Loucy (cell line): ENCODE measurements around the gene HBB.

Experiments
- H2AFZ ChIP-seq: fragments of 200-600 bp; sonication (generic); 2 replicates; pipeline ENCODE4 v1.6.0; 2016; ENCODE audit warnings: antibody characterized with exemption, mild to moderate bottlenecking, low read length, moderate library complexity
- H3F3A ChIP-seq: fragments of 200-600 bp; 2 replicates; pipeline ENCODE4 v1.6.0; 2016; ENCODE audit warnings: antibody characterized with exemption, low read depth, mild to moderate bottlenecking
- H3K27me3 ChIP-seq: fragments of 200-600 bp; sonication (generic); 2 replicates; pipeline ENCODE4 v1.6.1; 2014; ENCODE audit warnings: low read length, mild to moderate bottlenecking; ENCODE audit not compliant: insufficient read depth, poor library complexity, severe bottlenecking
- H3K36me3 ChIP-seq: fragments of 200-600 bp; sonication (generic); 2 replicates; pipeline ENCODE4 v1.6.1; 2016; ENCODE audit warnings: low read length; ENCODE audit not compliant: insufficient read depth
- H3K4me1 ChIP-seq: fragments of 200-600 bp; sonication (generic); 2 replicates; pipeline ENCODE4 v1.5.1; 2014; ENCODE audit warnings: low read length, mild to moderate bottlenecking; ENCODE audit not compliant: insufficient read depth, poor library complexity, severe bottlenecking
- H3K4me2 ChIP-seq: fragments of 200-600 bp; sonication (generic); 2 replicates; pipeline ENCODE4 v1.6.0; 2014; ENCODE audit warnings: antibody characterized with exemption, low read length, low read depth, mild to moderate bottlenecking; ENCODE audit not compliant: poor library complexity, severe bottlenecking
- H3K4me3 ChIP-seq: fragments of 200-600 bp; sonication (generic); 2 replicates; pipeline ENCODE4 v1.5.1; 2014; ENCODE audit warnings: low read length, mild to moderate bottlenecking, mixed read lengths; ENCODE audit not compliant: poor library complexity, severe bottlenecking
- H3K79me2 ChIP-seq: fragments of 200-600 bp; sonication (generic); 2 replicates; pipeline ENCODE4 v1.6.1; 2014; ENCODE audit warnings: low read length; ENCODE audit not compliant: insufficient read depth
- H3K9ac ChIP-seq: fragments of 200-600 bp; sonication (generic); 2 replicates; pipeline ENCODE4 v1.6.0; 2014; ENCODE audit warnings: mild to moderate bottlenecking, low read depth, low read length, moderate library complexity; ENCODE audit not compliant: poor library complexity, severe bottlenecking
- H3K9me2 ChIP-seq: fragments of 200-600 bp; sonication (generic); replicated peaks from 2 replicates; pipeline ENCODE4 v1.6.1; 2016; ENCODE audit warnings: low read depth, low read length, mixed read lengths
- H3K9me3 ChIP-seq: fragments of 200-600 bp; sonication (generic); 2 replicates; pipeline ENCODE4 v1.6.1; 2014; ENCODE audit warnings: mild to moderate bottlenecking, antibody characterized with exemption, low read length, low read depth; ENCODE audit not compliant: insufficient read depth
- H4K20me1 ChIP-seq: fragments of 200-600 bp; sonication (generic); 2 replicates; pipeline ENCODE4 v1.6.0; 2014; ENCODE audit warnings: antibody characterized with exemption, low read length, mild to moderate bottlenecking; ENCODE audit not compliant: insufficient read depth, poor library complexity, severe bottlenecking
- CTCF ChIP-seq: fragments of 200-600 bp; sonication (generic); conservative IDR thresholded peaks from 2 replicates; pipeline ENCODE4 v1.5.1; 2014; ENCODE audit warnings: mild to moderate bottlenecking, antibody characterized with exemption, low read length
- EZH2phosphoT487 ChIP-seq: fragments of 200-600 bp; IDR thresholded peaks from 2 replicates; pipeline ENCODE4 v1.6.1; 2018; ENCODE audit warnings: antibody characterized with exemption, mild to moderate bottlenecking, moderate library complexity, borderline replicate concordance

Gene HBB

GRCh38 chr11:5227681-5228080 lies 810 bp upstream of the HBB start:
- Histone ChIP-seq H3K9me3 (no peaks in the 10 kb centered on the region), H3K27me3 (no peaks in the 10 kb centered on the region), H3K9me2 (no peaks in the 10 kb centered on the region), H3F3A (no peaks in the 10 kb centered on the region), H3K4me3 (no peak overlapping the region), H3K4me2 (no peak overlapping the region), H4K20me1 (no peaks in the 10 kb centered on the region), H3K79me2 (no peaks in the 10 kb centered on the region), H2AFZ (no peak overlapping the region), H3K36me3 (no peaks in the 10 kb centered on the region), H3K4me1 (no peaks in the 10 kb centered on the region), H3K9ac (no peak overlapping the region)
- TF ChIP-seq EZH2phosphoT487 (no peak), CTCF (no peak)

- H3K9me2 ChIP-seq: no peaks in the 10 kb centered on the region
- no peaks in the 10 kb centered on the region for H4K20me1 ChIP-seq
- H2AFZ ChIP-seq: no peak overlapping the region
- H3K4me1 ChIP-seq: no peaks in the 10 kb centered on the region
- TF ChIP-seq EZH2phosphoT487: no peak
- TF ChIP-seq CTCF: no peak
- no peak overlapping the region for H3K9ac ChIP-seq
- H3K9me3 ChIP-seq: no peaks in the 10 kb centered on the region
- H3F3A ChIP-seq: no peaks in the 10 kb centered on the region
- H3K4me2 ChIP-seq: no peak overlapping the region
- no peaks in the 10 kb centered on the region for H3K36me3 ChIP-seq
- H3K27me3 ChIP-seq: no peaks in the 10 kb centered on the region
- no peaks in the 10 kb centered on the region for H3K79me2 ChIP-seq
- no peak overlapping the region for H3K4me3 ChIP-seq
These were observed 1.4 kb downstream of the HBB start for GRCh38 chr11:5225480-5225871.

GRCh38 chr11:5224538-5225479 lies 2.1 kb downstream of the HBB start:
- no peaks in the 10 kb centered on the region for H3K4me1 ChIP-seq

More at GRCh38 chr11:5224538-5225479, 2.1 kb downstream of the HBB start:
- no peaks in the 10 kb centered on the region for H3K9me3 ChIP-seq
- no peaks in the 10 kb centered on the region for H3K36me3 ChIP-seq
- no peaks in the 10 kb centered on the region for H3K27me3 ChIP-seq
- no peak overlapping the region for H2AFZ ChIP-seq
- H3K9me2 ChIP-seq: no peaks in the 10 kb centered on the region
- H3F3A ChIP-seq: no peaks in the 10 kb centered on the region
- H3K9ac ChIP-seq: no peak overlapping the region
- no peaks in the 10 kb centered on the region for H4K20me1 ChIP-seq
- no peak overlapping the region for H3K4me3 ChIP-seq
- no peaks in the 10 kb centered on the region for H3K79me2 ChIP-seq
- TF ChIP-seq CTCF (no peak), EZH2phosphoT487 (no peak)
- H3K4me2 ChIP-seq: no peak overlapping the region
